Endothelial cell of umbilical vein (primary cell): ENCODE measurements around the gene CLCNKA. TPM values are rescaled to one million over a fixed set of nuclear protein-coding genes. Genes with fewer than 3 reads are reported as not detected.

Source experiments
- BruUV-seq: library from RNA; stranded (reverse); fragments of 400-500 nt; replicated peaks from 2 replicates; lab custom pipeline; 2021; lab: Mats Ljungman, UMichigan
- CTCF ChIA-PET: fragments of 300-600, 350-600 bp; sonication (Branson Sonifier 250); formaldehyde crosslinking; loops from one replicate; lab custom pipeline; 2021; ENCODE audit warnings: antibody characterized with exemption, inconsistent platforms; lab: Charles Lee
- POLR2A ChIA-PET: fragments of 300-600, 350-600 bp; sonication (Branson Sonifier 250); formaldehyde crosslinking; loops from one replicate; lab custom pipeline; 2021; ENCODE audit warnings: antibody characterized with exemption, inconsistent platforms; lab: Charles Lee
- DNase-seq: peaks from one replicate; pipeline ENCODE4 v3.0.0-alpha.2; 2011; ENCODE audit warnings: low read depth, low spot score
- FAIRE-seq: peaks from 2 replicates; lab custom pipeline; 2011; peaks lifted over from hg19 to GRCh38; lab: Jason Lieb, UNC
- H2AFZ ChIP-seq: 2 replicates; pipeline ENCODE4 v1.6.0; 2012; ENCODE audit warnings: low read depth, low read length, control low read depth, inconsistent platforms
- H3K27ac ChIP-seq: 2 replicates; pipeline ENCODE4 v1.5.1; 2011; ENCODE audit warnings: low read depth, mild to moderate bottlenecking, control low read depth, low read length, moderate library complexity; ENCODE audit not compliant: insufficient read depth
- H3K27me3 ChIP-seq, 2 experiments: 2 replicates each; pipeline versions ENCODE4 v1.6.0 to v1.6.1; 2011; ENCODE audit warnings: low read length in 2 of 2, mixed read lengths in 1 of 2; ENCODE audit not compliant: control insufficient read depth in 2 of 2, insufficient read depth in 2 of 2
- H3K36me3 ChIP-seq, 2 experiments: 2 replicates in 1 of 2; 3 replicates in 1 of 2; pipeline ENCODE4 v1.5.1; 2011; ENCODE audit warnings: low read length in 2 of 2, mild to moderate bottlenecking in 1 of 2, moderate library complexity in 1 of 2; ENCODE audit not compliant: control insufficient read depth in 2 of 2, insufficient read depth in 2 of 2; ENCODE audit errors: extremely low read depth in 1 of 2
- H3K4me1 ChIP-seq: 3 replicates; pipeline ENCODE4 v1.5.1; 2011; ENCODE audit warnings: mild to moderate bottlenecking, low read length; ENCODE audit not compliant: control insufficient read depth, insufficient read depth; ENCODE audit errors: extremely low read depth
- H3K4me2 ChIP-seq: 2 replicates; pipeline ENCODE4 v1.6.1; 2011; ENCODE audit warnings: low read length, control low read depth, mixed read lengths; ENCODE audit not compliant: insufficient read depth
- H3K4me3 ChIP-seq, 3 experiments: fragments of 200-600 bp in 1 of 3; sonication (generic), shearing (Covaris generic) in 1 of 3; replicated peaks in 1 of 3; 2 replicates each; pipeline ENCODE4 v1.5.1; 2011 to 2016; ENCODE audit warnings: control low read depth in 3 of 3, low read length in 3 of 3, mild to moderate bottlenecking in 2 of 3, inconsistent platforms in 1 of 3, low read depth in 1 of 3, moderate library complexity in 1 of 3; ENCODE audit not compliant: insufficient read depth in 1 of 3
- H3K79me2 ChIP-seq: 2 replicates; pipeline ENCODE4 v1.6.0; 2012; ENCODE audit warnings: low read length, inconsistent platforms; ENCODE audit not compliant: control insufficient read depth, insufficient read depth
- H3K9ac ChIP-seq: replicated peaks from 2 replicates; pipeline ENCODE3; 2011; ENCODE audit warnings: low read length, control low read depth; ENCODE audit not compliant: insufficient read depth; ENCODE audit errors: extremely low read depth
- H3K9me1 ChIP-seq: replicated peaks from 3 replicates; pipeline ENCODE4 v1.6.0; 2011; ENCODE audit warnings: mild to moderate bottlenecking, low read length; ENCODE audit not compliant: control insufficient read depth, insufficient read depth; ENCODE audit errors: extremely low read depth
- H3K9me3 ChIP-seq: replicated peaks from 2 replicates; pipeline ENCODE4 v1.5.1; 2012; ENCODE audit warnings: low read length, inconsistent platforms; ENCODE audit not compliant: control insufficient read depth, insufficient read depth
- H4K20me1 ChIP-seq: replicated peaks from 2 replicates; pipeline ENCODE3; 2011; ENCODE audit warnings: mild to moderate bottlenecking, low read length; ENCODE audit not compliant: control insufficient read depth, insufficient read depth; ENCODE audit errors: extremely low read depth
- CTCF ChIP-seq, 2 donors: IDR thresholded peaks; 1 replicate in 1 of 2; 2 replicates in 1 of 2; pipeline ENCODE4 v1.5.1; 2011; ENCODE audit warnings: low read length in 2 of 2, mild to moderate bottlenecking in 2 of 2, moderate library complexity in 2 of 2, control low read depth in 1 of 2, inconsistent platforms in 1 of 2, low read depth in 1 of 2; ENCODE audit not compliant: insufficient read depth in 1 of 2; ENCODE audit errors: extremely low read depth in 1 of 2
- EZH2 ChIP-seq: IDR thresholded peaks from 2 replicates; pipeline ENCODE4 v1.6.1; 2012; ENCODE audit warnings: borderline replicate concordance, low read depth, mild to moderate bottlenecking, moderate library complexity, low read length, inconsistent platforms; ENCODE audit not compliant: severe bottlenecking
- FOS ChIP-seq: IDR thresholded peaks from 2 replicates; pipeline ENCODE4 v1.6.1; 2011; ENCODE audit warnings: mild to moderate bottlenecking, low read length, moderate library complexity, borderline replicate concordance; ENCODE audit not compliant: insufficient read depth
- GATA2 ChIP-seq: IDR thresholded peaks from 2 replicates; pipeline ENCODE4 v1.7.0; 2011; ENCODE audit warnings: low read depth, mild to moderate bottlenecking, moderate library complexity, mixed read lengths, low read length; ENCODE audit not compliant: insufficient read length, insufficient read depth
- JUN ChIP-seq: IDR thresholded peaks from 2 replicates; pipeline ENCODE4 v1.6.1; 2011; ENCODE audit warnings: borderline replicate concordance, low read depth; ENCODE audit not compliant: insufficient read length, insufficient read depth
- MAX ChIP-seq: IDR thresholded peaks from 2 replicates; pipeline ENCODE4 v1.6.1; 2011; ENCODE audit not compliant: insufficient read depth, insufficient read length
- MYC ChIP-seq: IDR thresholded peaks from one replicate; pipeline ENCODE4 v1.6.1; 2011; ENCODE audit warnings: mild to moderate bottlenecking, low read depth, low read length
- POLR2A ChIP-seq: IDR thresholded peaks from 2 replicates; pipeline ENCODE4 v1.6.1; 2012; ENCODE audit warnings: low read depth, mild to moderate bottlenecking, control low read depth, low read length
- POLR2AphosphoS5 ChIP-seq: IDR thresholded peaks from 2 replicates; pipeline ENCODE4 v1.6.1; 2012; ENCODE audit warnings: low read depth, mild to moderate bottlenecking, control low read depth, low read length, moderate library complexity; ENCODE audit not compliant: insufficient read depth
- dilution Hi-C: fragments of 300-500 bp; cut with MboI; formaldehyde crosslinking; loops from one replicate; pipeline ENCODE4 v1.15.0; 2019; ENCODE audit warnings: low sequenced_read_pairs; ENCODE audit not compliant: extremely low pct_ligation_motif_present
- intact Hi-C: fragments of 100-400 bp; cut with micrococcal nuclease; formaldehyde crosslinking; loops from one replicate; pipeline ENCODE4 v1.10.0; 2022
- polyA plus RNA-seq, 4 experiments: library from polyadenylated mRNA; depleted of rRNA in 3 of 4; stranded (reverse) in 3 of 4; unstranded in 1 of 4; fragments of >200 nt; gene quantifications; 2 replicates each; pipeline versions ENCODE4 v1.2.1 to v1.2.3, GENCODE V29; 2011 to 2012; ENCODE audit warnings: missing spikeins in 1 of 4
- total RNA-seq: library from RNA; stranded (reverse); gene quantifications from 2 replicates; pipeline ENCODE4 v1.2.3, GENCODE V29; 2021

Gene CLCNKA
- total and polyA plus RNA-seq, 2 donors (not counting 3 experiments of a cell fraction or from before 2014, with no cell fraction given): not detected

- dilution Hi-C loops (no loop called here), intact Hi-C loops (no loop called here)
- DNase-seq: no peak
- TF ChIP-seq MYC: no peak
- TF ChIP-seq MAX: no peak
- no peak for TF ChIP-seq EZH2
- Histone ChIP-seq H4K20me1 (no peaks in the 10 kb centered on the region), H3K79me2 (no peaks in the 10 kb centered on the region), H3K9me1 (no peaks in the 10 kb centered on the region), H3K4me2 (no peak overlapping the region), H3K4me1 (no peaks in the 10 kb centered on the region), H2AFZ (no peak overlapping the region), H3K36me3 (no peaks in the 10 kb centered on the region), H3K4me3 (no peak overlapping the region), H3K27ac (no peak overlapping the region), H3K9ac (no peak overlapping the region), H3K9me3 (no peaks in the 10 kb centered on the region), H3K27me3 (no peaks in the 10 kb centered on the region)
- POLR2A ChIA-PET: no interaction called here
- no TSS peak for BruUV-seq
- FAIRE-seq: no peak
- CTCF ChIA-PET: interaction anchor here (0.7 kb wide), 1 partner anchor 186 kb away, joined by 3 read pairs; no protein-coding TSS in a partner anchor
Observed at GRCh38 chr1:15989776-15990175, 32.1 kb upstream of the CLCNKA start.

- BruUV-seq: no TSS peak
- ChIA-PET POLR2A (no interaction called here), CTCF (no interaction called here)
- no peak for DNase-seq
- H3K4me3 ChIP-seq: no peak overlapping the region
- no peak overlapping the region for H2AFZ ChIP-seq
- no peaks in the 10 kb centered on the region for H3K9me3 ChIP-seq
- dilution Hi-C loops: no loop called here
- no peaks in the 10 kb centered on the region for H3K9me1 ChIP-seq
- TF ChIP-seq GATA2 (no peak), MAX (no peak), MYC (no peak), POLR2A (no peak), FOS (no peak), JUN (no peak), CTCF (IDR thresholded peaks at IDR 0.05; ENCODE audit: extremely low read depth in 1 of 2, insufficient read depth in 1 of 2, low read depth in 1 of 2, low read length in 2 of 2) (no peak), EZH2 (no peak), POLR2AphosphoS5 (no peak)
- H3K4me2 ChIP-seq: no peak overlapping the region
- H3K36me3 ChIP-seq: no peaks in the 10 kb centered on the region
- no peaks in the 10 kb centered on the region for H3K27me3 ChIP-seq
- H3K9ac ChIP-seq: no peak overlapping the region
- intact Hi-C loops: no loop called here
- FAIRE-seq: no peak
- H3K4me1 ChIP-seq: no peaks in the 10 kb centered on the region
- H4K20me1 ChIP-seq: no peaks in the 10 kb centered on the region
- H3K27ac ChIP-seq: no peak overlapping the region
- H3K79me2 ChIP-seq: no peaks in the 10 kb centered on the region
Observed at GRCh38 chr1:15991427-15992186, 30.2 kb upstream of the CLCNKA start.
